Thyroid gland (tissue), 4 donors: Measurements from ENCODE around the gene ESX1.

ENCODE experiments used
- CTCF ChIP-seq, 6 experiments: fragments of 200-600 bp in 3 of 6; fragments of 450-650 bp in 3 of 6; sonication (generic) in 3 of 6; IDR thresholded peaks; one replicate each; pipeline ENCODE4 v1.5.1; 2016 to 2019; ENCODE audit warnings: antibody characterized with exemption in 6 of 6, mild to moderate bottlenecking in 2 of 6, inconsistent platforms in 1 of 6, moderate library complexity in 1 of 6
- POLR2A ChIP-seq, 2 donors: fragments of 450-650 bp; IDR thresholded peaks; one replicate each; pipeline ENCODE4 v1.6.1; 2017; ENCODE audit warnings: antibody characterized with exemption in 2 of 2, mild to moderate bottlenecking in 2 of 2, moderate library complexity in 1 of 2

GRCh38 chrX:104280609-104281008 lies 25.9 kb upstream of the ESX1 start:
- TF ChIP-seq POLR2A (IDR thresholded peaks at IDR 0.05) (no peak), CTCF (IDR thresholded peaks at IDR 0.05) (no peak)
